ENCODE results near the gene ALG12. TPM values are rescaled to one million over a fixed set of nuclear protein-coding genes. Genes with fewer than 3 reads are reported as not detected.

Gene ALG12
- total RNA-seq, 2 experiments from 2014 or later: 7.4 to 9.6 TPM

GRCh38 chr22:49896201-49896600 is 22.0 kb downstream of the ALG12 start:
- intact Hi-C loops (cut with micrococcal nuclease): no loop called here
- H3K27me3 Mint-ChIP-seq (ENCODE audit: low read depth): no peaks in the 10 kb centered on the region
- CTCF ChIA-PET: no interaction called here
- H3K4me1 Mint-ChIP-seq (ENCODE audit: low read depth): no peaks in the 10 kb centered on the region
- H3K9me3 Mint-ChIP-seq: peaks cover 2% of the 10 kb centered on the region
- H3K4me3 Mint-ChIP-seq: no peak overlapping the region
- H3K27ac Mint-ChIP-seq: no peak overlapping the region
- peaks cover 32% of the 10 kb centered on the region for H3K36me3 Mint-ChIP-seq (ENCODE audit: low read depth)
- DNase-seq: no peak

GRCh38 chr22:49894322-49895054 is 23.8 kb downstream of the ALG12 start:
- no peaks in the 10 kb centered on the region for H3K27me3 Mint-ChIP-seq (ENCODE audit: low read depth)
- intact Hi-C loops (cut with micrococcal nuclease): no loop called here
- peaks cover 2% of the 10 kb centered on the region for H3K9me3 Mint-ChIP-seq
- CTCF ChIA-PET: no interaction called here
- no peaks in the 10 kb centered on the region for H3K4me1 Mint-ChIP-seq (ENCODE audit: low read depth)
- H3K27ac Mint-ChIP-seq: no peak overlapping the region
- peaks cover 32% of the 10 kb centered on the region for H3K36me3 Mint-ChIP-seq (ENCODE audit: low read depth)
- DNase-seq: no peak
- H3K4me3 Mint-ChIP-seq: no peak overlapping the region

GRCh38 chr22:49893025-49893424 is 25.2 kb downstream of the ALG12 start:
- CTCF ChIA-PET: no interaction called here
- Mint-ChIP-seq H3K4me1 (ENCODE audit: low read depth) (no peaks in the 10 kb centered on the region), H3K27ac (no peak overlapping the region), H3K4me3 (no peak overlapping the region), H3K9me3 (peaks cover 2% of the 10 kb centered on the region), H3K27me3 (ENCODE audit: low read depth) (no peaks in the 10 kb centered on the region), H3K36me3 (ENCODE audit: low read depth) (peaks cover 39% of the 10 kb centered on the region)
- no peak for DNase-seq
- intact Hi-C loops (cut with micrococcal nuclease): no loop called here

GRCh38 chr22:49892226-49892899 is 25.9 kb downstream of the ALG12 start:
- H3K27me3 Mint-ChIP-seq (ENCODE audit: low read depth): no peaks in the 10 kb centered on the region
- intact Hi-C loops (cut with micrococcal nuclease): no loop called here
- H3K36me3 Mint-ChIP-seq (ENCODE audit: low read depth): peaks cover 42% of the 10 kb centered on the region
- CTCF ChIA-PET: no interaction called here
- H3K4me1 Mint-ChIP-seq (ENCODE audit: low read depth): no peaks in the 10 kb centered on the region
- H3K27ac Mint-ChIP-seq: no peak overlapping the region
- peaks cover 2% of the 10 kb centered on the region for H3K9me3 Mint-ChIP-seq
- no peak overlapping the region for H3K4me3 Mint-ChIP-seq
- DNase-seq: no peak

- no peaks in the 10 kb centered on the region for H3K27me3 Mint-ChIP-seq (ENCODE audit: low read depth)
- no peak for DNase-seq
- peaks cover 2% of the 10 kb centered on the region for H3K9me3 Mint-ChIP-seq
- CTCF ChIA-PET: no interaction called here
- H3K4me3 Mint-ChIP-seq: no peak overlapping the region
- intact Hi-C loops (cut with micrococcal nuclease): no loop called here
- peaks cover 49% of the 10 kb centered on the region for H3K36me3 Mint-ChIP-seq (ENCODE audit: low read depth)
- no peak overlapping the region for H3K27ac Mint-ChIP-seq
- no peaks in the 10 kb centered on the region for H3K4me1 Mint-ChIP-seq (ENCODE audit: low read depth)
Observed at GRCh38 chr22:49889071-49889470, 29.2 kb downstream of the ALG12 start.

- H3K36me3 Mint-ChIP-seq (ENCODE audit: low read depth): peaks cover 52% of the 10 kb centered on the region
- H3K4me1 Mint-ChIP-seq (ENCODE audit: low read depth): no peaks in the 10 kb centered on the region
- no peaks in the 10 kb centered on the region for H3K9me3 Mint-ChIP-seq
- no peaks in the 10 kb centered on the region for H3K27me3 Mint-ChIP-seq (ENCODE audit: low read depth)
- CTCF ChIA-PET: interaction anchor here (0.6 kb wide), 1 partner anchor 12 kb away, joined by 3 read pairs; no protein-coding TSS in a partner anchor
- no peak overlapping the region for H3K4me3 Mint-ChIP-seq
- DNase-seq: no peak
- intact Hi-C loops (cut with micrococcal nuclease): no loop called here
- no peak overlapping the region for H3K27ac Mint-ChIP-seq
Observed at GRCh38 chr22:49887702-49888101, 30.5 kb downstream of the ALG12 start.

- DNase-seq: no peak
- Mint-ChIP-seq H3K9me3 (no peaks in the 10 kb centered on the region), H3K36me3 (ENCODE audit: low read depth) (peaks cover 51% of the 10 kb centered on the region), H3K27ac (no peak overlapping the region), H3K4me1 (ENCODE audit: low read depth) (peaks cover 3% of the 10 kb centered on the region), H3K27me3 (ENCODE audit: low read depth) (no peaks in the 10 kb centered on the region), H3K4me3 (no peak overlapping the region)
- intact Hi-C loops (cut with micrococcal nuclease): no loop called here
- CTCF ChIA-PET: interaction anchor here (0.6 kb wide), 1 partner anchor 12 kb away, joined by 3 read pairs; no protein-coding TSS in a partner anchor
Observed at GRCh38 chr22:49887064-49887451, 31.2 kb downstream of the ALG12 start.

- no peak for DNase-seq
- no peaks in the 10 kb centered on the region for H3K9me3 Mint-ChIP-seq
- peaks cover 6% of the 10 kb centered on the region for H3K4me1 Mint-ChIP-seq (ENCODE audit: low read depth)
- H3K36me3 Mint-ChIP-seq (ENCODE audit: low read depth): peaks cover 46% of the 10 kb centered on the region
- H3K4me3 Mint-ChIP-seq: no peak overlapping the region
- intact Hi-C loops (cut with micrococcal nuclease): no loop called here
- CTCF ChIA-PET: no interaction called here
- H3K27ac Mint-ChIP-seq: no peak overlapping the region
- no peaks in the 10 kb centered on the region for H3K27me3 Mint-ChIP-seq (ENCODE audit: low read depth)
Observed at GRCh38 chr22:49886346-49887063, 31.7 kb downstream of the ALG12 start.

GRCh38 chr22:49885881-49886280 is 32.4 kb downstream of the ALG12 start:
- Mint-ChIP-seq H3K4me3 (no peak overlapping the region), H3K27me3 (ENCODE audit: low read depth) (no peaks in the 10 kb centered on the region), H3K36me3 (ENCODE audit: low read depth) (peaks cover 42% of the 10 kb centered on the region), H3K4me1 (ENCODE audit: low read depth) (peaks cover 7% of the 10 kb centered on the region), H3K27ac (no peak overlapping the region), H3K9me3 (no peaks in the 10 kb centered on the region)
- intact Hi-C loops (cut with micrococcal nuclease): no loop called here
- CTCF ChIA-PET: no interaction called here
- no peak for DNase-seq

GRCh38 chr22:49885281-49885680 is 33.0 kb downstream of the ALG12 start:
- CTCF ChIA-PET: no interaction called here
- Mint-ChIP-seq H3K36me3 (ENCODE audit: low read depth) (peaks cover 38% of the 10 kb centered on the region), H3K4me1 (ENCODE audit: low read depth) (peaks cover 10% of the 10 kb centered on the region), H3K4me3 (no peak overlapping the region), H3K27me3 (ENCODE audit: low read depth) (no peaks in the 10 kb centered on the region), H3K9me3 (no peaks in the 10 kb centered on the region), H3K27ac (no peak overlapping the region)
- intact Hi-C loops (cut with micrococcal nuclease): no loop called here
- no peak for DNase-seq

- Mint-ChIP-seq H3K9me3 (no peaks in the 10 kb centered on the region), H3K27ac (no peak overlapping the region), H3K27me3 (ENCODE audit: low read depth) (no peaks in the 10 kb centered on the region), H3K36me3 (ENCODE audit: low read depth) (peaks cover 34% of the 10 kb centered on the region), H3K4me3 (no peak overlapping the region), H3K4me1 (ENCODE audit: low read depth) (peaks cover 15% of the 10 kb centered on the region)
- intact Hi-C loops (cut with micrococcal nuclease): no loop called here
- DNase-seq: no peak
- CTCF ChIA-PET: no interaction called here
Observed at GRCh38 chr22:49884503-49885260, 33.6 kb downstream of the ALG12 start.

- Mint-ChIP-seq H3K4me1 (ENCODE audit: low read depth) (peaks cover 15% of the 10 kb centered on the region), H3K4me3 (no peak overlapping the region), H3K9me3 (no peaks in the 10 kb centered on the region), H3K27ac (no peak overlapping the region), H3K36me3 (ENCODE audit: low read depth) (peaks cover 29% of the 10 kb centered on the region), H3K27me3 (ENCODE audit: low read depth) (no peaks in the 10 kb centered on the region)
- CTCF ChIA-PET: no interaction called here
- intact Hi-C loops (cut with micrococcal nuclease): no loop called here
- DNase-seq: no peak
Observed at GRCh38 chr22:49884075-49884474, 34.2 kb downstream of the ALG12 start.
